Fibroblast of skin of left biceps (primary cell): ENCODE measurements around the gene C16orf95.

Source experiments
- DNase-seq, 2 experiments: peaks; one replicate each; pipeline ENCODE4 v3.0.0-alpha.2; 2013; ENCODE audit warnings: low read depth in 2 of 2

The C16orf95 gene

DNA sequence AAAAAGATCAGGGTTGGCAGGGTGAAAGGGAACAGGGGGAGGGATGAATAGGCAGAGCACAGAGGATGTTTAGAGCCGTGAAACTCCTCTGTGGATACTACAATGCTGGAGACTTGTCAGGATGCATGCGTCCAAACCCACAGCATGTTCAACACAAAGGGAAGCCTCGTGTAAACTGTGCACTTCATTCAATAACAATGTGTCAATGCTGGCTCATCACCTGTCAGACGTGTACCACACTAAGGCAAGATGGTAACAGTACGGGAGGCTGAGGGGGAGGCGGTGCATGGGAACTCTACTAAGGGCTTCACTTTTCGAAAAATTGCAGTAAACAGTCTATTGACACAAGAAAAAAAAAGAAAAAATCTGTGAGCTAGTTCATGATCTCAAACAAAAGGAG is 63.7 kb downstream of the C16orf95 start:
- no peak for DNase-seq
